Adrenal gland (tissue), 12 donors: ENCODE results near the gene ETNK2. TPM values are rescaled to one million over a fixed set of nuclear protein-coding genes. Genes with fewer than 3 reads are reported as not detected.

ENCODE experiments used
- DNase-seq, 7 donors: peaks; one replicate each; pipeline ENCODE4 v3.0.0-alpha.2; 2019 to 2020
- H3K27ac ChIP-seq, 5 donors: fragments of 200-600 bp; sonication (generic) in 4 of 5; 1 replicate in 3 of 5; 2 replicates in 2 of 5; pipeline versions ENCODE4 v1.5.1 to v1.8.0; 2016 to 2020; ENCODE audit warnings: mild to moderate bottlenecking in 1 of 5
- H3K27me3 ChIP-seq: fragments of 200-600 bp; 2 replicates; pipeline ENCODE4 v1.8.0; 2021
- H3K36me3 ChIP-seq, 2 donors: fragments of 200-600 bp; replicated peaks in 1 of 2; 1 replicate in 1 of 2; 2 replicates in 1 of 2; pipeline versions ENCODE4 v1.5.1 to v1.8.0; 2018 to 2022
- H3K4me1 ChIP-seq, 2 donors: fragments of 200-600 bp; replicated peaks in 1 of 2; 1 replicate in 1 of 2; 2 replicates in 1 of 2; pipeline versions ENCODE4 v1.5.1 to v1.8.0; 2018 to 2021
- H3K4me3 ChIP-seq, 4 donors: fragments of 200-600 bp; sonication (generic) in 3 of 4; one replicate each; pipeline ENCODE4 v1.5.1; 2016 to 2018
- H3K9me3 ChIP-seq, 3 donors: fragments of 200-600 bp; sonication (generic) in 1 of 3; replicated peaks in 1 of 3; 1 replicate in 2 of 3; 2 replicates in 1 of 3; pipeline versions ENCODE4 v1.5.1 to v1.8.0; 2016 to 2021
- CTCF ChIP-seq, 6 experiments: fragments of 450-650 bp in 4 of 6; fragments of 200-600 bp in 2 of 6; sonication (generic) in 1 of 6; IDR thresholded peaks; 1 replicate in 5 of 6; 2 replicates in 1 of 6; pipeline versions ENCODE4 v1.5.1 to v1.8.0; 2016 to 2021; ENCODE audit warnings: antibody characterized with exemption in 6 of 6, mild to moderate bottlenecking in 2 of 6, moderate library complexity in 1 of 6
- POLR2A ChIP-seq, 2 donors: fragments of 450-650 bp; IDR thresholded peaks; one replicate each; pipeline ENCODE4 v1.6.1; 2017; ENCODE audit warnings: antibody characterized with exemption in 2 of 2, mild to moderate bottlenecking in 2 of 2, moderate library complexity in 1 of 2
- WGBS, 4 donors: extraction: QIAGEN DNeasy Blood & Tissue Kit in 2 of 4; methylation state at CpG; one replicate each; pipeline versions ENCODE4 v1.1.5 to v1.1.7; 2013 to 2017; 5-methylcytosine and 5-hydroxymethylcytosine counted together
- intact Hi-C, 2 donors: fragments of 100-400 bp; cut with DNase I; formaldehyde crosslinking; loops; one replicate each; pipeline versions ENCODE4 v1.14.1 to v1.15.0; 2022 to 2023
- polyA plus RNA-seq, 3 donors: library from polyadenylated mRNA; stranded (reverse); fragments of 200-250 nt in 2 of 3; fragments of 350-450 nt in 1 of 3; fragmentation: Illumina TruSeq in 1 of 3; extraction: RNeasy Lipid Tissue Mini Kit (QIAGEN cat#74804) in 1 of 3; gene quantifications; one replicate each; pipeline ENCODE4 v1.2.3, GENCODE V29; 2013 to 2014
- total RNA-seq, 9 donors: library from RNA; depleted of rRNA in 4 of 9; stranded (reverse); fragments of >200 nt in 4 of 9; fragments of 120-200 nt in 1 of 9; fragmentation: NEBNext Ultra II Directional in 1 of 9; extraction: Animal tissue kit (Norgen Biotek cat#: 25700) in 1 of 9; gene quantifications; one replicate each; pipeline versions ENCODE4 v1.1.0 to v1.2.4, GENCODE V29; 2013 to 2023
- donor health status: healthy with polysubstance abuse.
- donor health status: Bipolar disorder and iron deficiency.
- donor health status: DM: yes; HTN: yes; CAD: no.
- donor health status: DM: no; HTN: no; CAD: no.
- donor health status: DM: no; HTN: no; CAD: no.
- donor health status: DM: yes; HTN: yes; CAD: no.

ETNK2 gene
- total and polyA plus RNA-seq, 12 donors = 3.1 to 78.6 (median 9.3) TPM

GRCh38 chr1:204149635-204150565, 1.9 kb downstream of the ETNK2 start:
- Histone ChIP-seq H3K27ac (peak overlapping the region in 1 of 5 donors; percentile 82), H3K4me1 (peaks cover 6 to 18% of the 10 kb centered on the region in 2 donors), H3K27me3 (no peaks in the 10 kb centered on the region), H3K4me3 (no peak overlapping the region), H3K9me3 (no peaks in the 10 kb centered on the region), H3K36me3 (no peaks in the 10 kb centered on the region)
- TF ChIP-seq CTCF (IDR thresholded peaks at IDR 0.05) (no peak), POLR2A (IDR thresholded peaks at IDR 0.05) (no peak)
- no peak for DNase-seq
- WGBS, 4 donors = 79 to 90% (median 87%) methylated on average over 14 to 16 of the region's 16 CpGs
- intact Hi-C loops = no loop called here

GRCh38 chr1:204149107-204149506, 2.7 kb downstream of the ETNK2 start:
- intact Hi-C loops = no loop called here
- H3K27ac ChIP-seq = no peak overlapping the region
- H3K4me1 ChIP-seq = peaks cover 6 to 18% of the 10 kb centered on the region in 2 donors
- no peak overlapping the region for H3K4me3 ChIP-seq
- TF ChIP-seq POLR2A (IDR thresholded peaks at IDR 0.05) (no peak), CTCF (IDR thresholded peaks at IDR 0.05) (no peak)
- no peaks in the 10 kb centered on the region for H3K27me3 ChIP-seq
- no peaks in the 10 kb centered on the region for H3K36me3 ChIP-seq
- WGBS, 4 donors = 65 to 80% (median 77%) methylated on average over 2 of the region's 2 CpGs
- H3K9me3 ChIP-seq = no peaks in the 10 kb centered on the region
- no peak for DNase-seq

GRCh38 chr1:204147406-204148383, 4.1 kb downstream of the ETNK2 start:
- no peak for TF ChIP-seq POLR2A (IDR thresholded peaks at IDR 0.05)
- TF ChIP-seq CTCF (IDR thresholded peaks at IDR 0.05) = no peak
- Histone ChIP-seq H3K4me3 (no peak overlapping the region), H3K27me3 (no peaks in the 10 kb centered on the region), H3K9me3 (no peaks in the 10 kb centered on the region), H3K27ac (no peak overlapping the region), H3K36me3 (no peaks in the 10 kb centered on the region), H3K4me1 (peaks cover 6 to 27% of the 10 kb centered on the region in 2 donors)
- 80 to 84% (median 82%) methylated on average over 13 of the region's 13 CpGs for WGBS, 4 donors
- no peak for DNase-seq
- intact Hi-C loops = no loop called here

GRCh38 chr1:204146965-204147364, 4.9 kb downstream of the ETNK2 start:
- H3K36me3 ChIP-seq = no peaks in the 10 kb centered on the region
- WGBS, 4 donors = 49 to 79% (median 76%) methylated on average over 4 to 7 of the region's 7 CpGs
- TF ChIP-seq CTCF (IDR thresholded peaks at IDR 0.05) = no peak
- no peak for TF ChIP-seq POLR2A (IDR thresholded peaks at IDR 0.05)
- no peak overlapping the region for H3K4me3 ChIP-seq
- H3K27me3 ChIP-seq = no peaks in the 10 kb centered on the region
- intact Hi-C loops = no loop called here
- H3K9me3 ChIP-seq = no peaks in the 10 kb centered on the region
- DNase-seq = no peak
- no peak overlapping the region for H3K27ac ChIP-seq
- H3K4me1 ChIP-seq = peaks cover 6 to 22% of the 10 kb centered on the region in 2 donors
